T-helper 9 cell (primary cell): ENCODE data around the gene SPINT2.

Experiments used
- DNase-seq: peaks from one replicate; pipeline ENCODE4 v3.0.0-alpha.2; 2020

SPINT2 gene

GRCh38 chr19:38268539-38268938 lies 4.2 kb downstream of the SPINT2 start:
- DNase-seq: no peak

- DNase-seq: no peak
These were observed 6.3 kb downstream of the SPINT2 start for GRCh38 chr19:38270587-38271167.

GRCh38 chr19:38273499-38273898 lies 9.1 kb downstream of the SPINT2 start:
- no peak for DNase-seq

- DNase-seq: no peak
These were observed 10.4 kb downstream of the SPINT2 start for GRCh38 chr19:38274739-38275138.

GRCh38 chr19:38276942-38277517 lies 12.7 kb downstream of the SPINT2 start:
- no peak for DNase-seq

- DNase-seq: no peak
These were observed 13.2 kb downstream of the SPINT2 start for GRCh38 chr19:38277549-38277948.

- no peak for DNase-seq
These were observed 13.8 kb downstream of the SPINT2 start for GRCh38 chr19:38277969-38278680.

- no peak for DNase-seq
These were observed 14.4 kb downstream of the SPINT2 start for GRCh38 chr19:38278751-38279150.

- DNase-seq: no peak
These were observed 15.9 kb downstream of the SPINT2 start for GRCh38 chr19:38280030-38280921.

- no peak for DNase-seq
These were observed 17.6 kb downstream of the SPINT2 start for GRCh38 chr19:38281811-38282566.

GRCh38 chr19:38283271-38283670 lies 18.9 kb downstream of the SPINT2 start:
- DNase-seq: no peak

- DNase-seq: no peak
These were observed 20.0 kb downstream of the SPINT2 start for GRCh38 chr19:38284422-38284821.

- no peak for DNase-seq
These were observed 21.2 kb downstream of the SPINT2 start for GRCh38 chr19:38285567-38285966.

- DNase-seq: no peak
These were observed 23.2 kb downstream of the SPINT2 start for GRCh38 chr19:38287604-38288003.

- no peak for DNase-seq
These were observed 23.9 kb downstream of the SPINT2 start for GRCh38 chr19:38288123-38288855.

- DNase-seq: no peak
These were observed 25.6 kb downstream of the SPINT2 start for GRCh38 chr19:38289955-38290354.

- DNase-seq: no peak
These were observed 26.3 kb downstream of the SPINT2 start for GRCh38 chr19:38290631-38291147.

GRCh38 chr19:38291855-38292254 lies 27.5 kb downstream of the SPINT2 start:
- no peak for DNase-seq

- no peak for DNase-seq
These were observed 28.9 kb downstream of the SPINT2 start for GRCh38 chr19:38293281-38293680.

GRCh38 chr19:38294090-38294489 lies 29.7 kb downstream of the SPINT2 start:
- no peak for DNase-seq

- no peak for DNase-seq
These were observed 34.7 kb downstream of the SPINT2 start for GRCh38 chr19:38298821-38299680.
